DMS153 (cell line): ENCODE results near the gene PIGQ.
A peak's percentile ranks its signal among the peaks of the same experiment; 100 is the strongest.

Experiments
- DNase-seq: peaks from one replicate; lab custom pipeline; 2025; lab: John Stamatoyannopoulos, UW

The PIGQ gene

GRCh38 chr16:555528-556473 lies 14.0 kb upstream of the PIGQ start:
- no peak for DNase-seq

- no peak for DNase-seq
Measured at GRCh38 chr16:556474-557173, 13.1 kb upstream of the PIGQ start.

DNA sequence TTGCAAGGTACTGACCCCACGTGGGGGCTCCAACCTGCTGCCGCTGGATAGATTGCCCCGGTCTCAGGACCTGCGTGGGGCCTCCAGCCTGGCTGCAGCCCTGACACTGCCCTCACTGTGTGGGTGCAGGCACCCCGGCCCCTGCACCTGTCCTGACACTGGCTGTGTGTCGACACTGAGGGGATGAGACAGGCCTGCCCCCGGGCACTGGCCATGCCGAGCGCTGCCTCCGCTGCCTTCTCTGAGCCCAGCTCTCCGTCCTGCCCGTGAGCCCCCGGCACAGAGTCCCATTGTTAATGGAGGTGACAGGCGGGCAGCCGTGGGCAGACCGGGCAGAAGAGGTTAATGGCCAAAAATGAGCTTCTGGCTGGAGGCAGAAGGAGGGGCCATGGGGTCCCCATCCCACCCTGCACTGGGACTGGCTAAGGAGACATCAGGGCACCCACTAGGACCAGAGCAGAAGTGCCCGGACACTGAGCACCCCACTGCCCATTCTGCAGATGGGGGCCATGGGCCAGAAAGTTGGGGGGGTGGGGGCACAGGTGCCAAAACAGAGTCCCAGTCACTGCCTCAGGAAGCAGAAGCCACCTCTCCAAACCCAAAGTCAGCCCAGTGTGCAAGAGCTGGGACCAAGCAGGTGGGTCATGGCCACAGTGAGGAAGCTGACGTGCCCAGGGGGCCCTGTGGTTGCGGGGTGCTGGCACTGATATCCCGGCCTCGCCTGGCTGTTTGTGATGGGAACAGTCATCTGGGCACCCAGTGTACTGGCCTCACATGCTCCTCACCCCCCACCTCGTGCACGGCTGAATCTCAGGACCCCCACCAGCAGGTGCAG lies 12.1 kb upstream of the PIGQ start:
- no peak for DNase-seq

DNA sequence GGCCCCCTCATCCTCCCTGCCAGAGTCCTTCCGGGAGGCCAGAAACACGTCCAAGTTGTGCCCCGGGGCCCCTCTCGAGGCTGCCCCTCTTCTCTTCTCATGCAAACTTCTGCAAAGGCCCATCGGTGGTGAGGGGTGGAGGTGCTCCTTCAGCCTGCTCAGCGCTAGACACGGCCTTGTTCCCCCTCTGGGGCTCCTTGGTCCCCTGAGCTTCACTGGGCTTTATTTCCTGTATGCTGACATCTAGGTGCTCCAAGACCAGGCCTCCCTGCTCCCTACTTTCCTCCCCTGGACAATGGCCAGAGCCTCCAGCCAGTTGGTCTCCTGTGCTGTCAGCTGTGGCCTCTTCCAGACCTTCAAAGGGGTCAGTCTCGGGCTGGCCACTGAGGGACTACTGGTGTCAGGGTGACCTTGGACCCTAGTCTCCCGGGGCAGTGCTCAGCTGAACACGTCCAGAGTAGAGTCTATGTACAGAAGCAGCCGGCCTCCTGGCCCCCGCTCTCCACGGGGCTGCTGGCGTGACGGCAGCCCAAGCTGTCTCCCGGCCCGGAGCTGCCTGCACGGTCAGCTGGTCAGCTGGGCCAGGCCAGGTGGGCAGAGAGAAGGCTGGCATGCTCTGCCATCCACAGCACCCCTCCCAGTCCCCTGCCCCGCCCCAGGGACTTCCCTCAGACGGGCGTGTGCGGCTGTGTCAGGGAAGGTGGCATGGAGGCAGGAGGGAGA lies 11.3 kb upstream of the PIGQ start:
- no peak for DNase-seq

- DNase-seq, result no peak
Measured at GRCh38 chr16:559021-559380, 10.8 kb upstream of the PIGQ start.

- DNase-seq, result no peak
Measured at GRCh38 chr16:559411-560203, 10.2 kb upstream of the PIGQ start.

DNA sequence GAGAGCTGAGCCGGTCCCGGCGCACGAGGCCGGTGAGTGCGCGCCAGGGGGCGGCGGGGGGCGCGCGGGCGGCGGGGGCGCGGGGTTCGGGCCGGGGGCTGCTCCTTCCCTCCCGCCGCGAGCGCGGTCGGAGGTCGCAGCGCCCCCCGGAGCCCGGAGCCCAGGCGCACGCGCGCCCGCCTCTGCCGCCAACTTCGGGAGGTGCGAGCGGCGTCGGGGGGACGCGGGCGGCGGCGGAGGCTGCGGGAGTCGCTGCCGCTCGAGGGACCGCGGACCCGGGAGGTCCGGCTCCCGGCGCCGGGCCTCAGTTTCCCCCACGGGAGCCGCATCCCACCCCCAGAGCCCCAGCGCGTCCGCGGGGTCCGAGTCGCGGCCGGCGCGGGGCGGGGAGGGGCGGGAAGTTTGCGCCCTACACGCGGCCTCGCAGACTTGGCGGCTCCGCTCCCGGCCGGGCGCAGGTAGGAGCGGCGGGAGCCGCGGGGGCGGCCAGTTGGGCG lies 9.5 kb upstream of the PIGQ start, which contains the start of gene PRR35:
Gene PRR35 (plus strand): TSS at position 191 of the 497 bp plus-strand sequence. CDS start 2,901 bp downstream, outside the sequence.
- no peak for DNase-seq

DNA sequence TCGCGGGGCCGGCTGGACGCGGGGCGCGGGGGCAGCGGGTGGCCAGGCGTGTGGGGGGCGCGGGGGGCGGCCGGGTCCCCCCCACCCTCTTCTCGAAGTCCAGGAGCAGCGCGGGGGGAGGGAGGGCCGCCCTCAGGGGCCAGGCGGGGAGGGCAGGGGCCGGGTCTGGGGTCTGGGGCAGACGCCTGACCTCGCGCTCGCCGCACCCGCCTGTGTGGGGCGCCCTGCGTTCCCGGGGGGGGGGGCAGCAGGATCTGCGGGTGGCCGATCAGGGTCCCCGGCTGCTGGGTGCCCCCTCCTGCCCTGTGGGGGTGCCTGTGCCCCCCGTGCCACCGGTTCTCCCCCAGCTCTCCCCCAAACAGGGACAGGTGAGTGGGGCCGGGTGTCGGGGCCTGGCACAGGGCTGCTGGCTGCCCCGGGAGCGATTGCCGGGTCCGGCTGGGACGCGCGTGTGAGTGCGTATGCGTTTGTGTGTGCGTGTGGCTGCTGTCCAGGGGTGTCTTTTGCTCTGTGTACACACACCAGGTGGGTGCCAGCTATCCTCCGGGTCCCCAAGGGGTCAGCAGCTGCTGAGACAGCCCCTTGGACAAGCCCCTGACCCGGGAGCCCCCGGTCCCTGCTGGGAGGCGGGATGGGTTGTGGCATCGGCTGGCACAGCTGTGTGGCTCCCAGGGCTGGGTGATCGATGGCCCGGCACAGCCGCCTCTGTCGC lies 8.9 kb upstream of the PIGQ start:
- DNase-seq, result no peak

- DNase-seq, result no peak
Measured at GRCh38 chr16:561413-561794, 8.4 kb upstream of the PIGQ start.

DNA sequence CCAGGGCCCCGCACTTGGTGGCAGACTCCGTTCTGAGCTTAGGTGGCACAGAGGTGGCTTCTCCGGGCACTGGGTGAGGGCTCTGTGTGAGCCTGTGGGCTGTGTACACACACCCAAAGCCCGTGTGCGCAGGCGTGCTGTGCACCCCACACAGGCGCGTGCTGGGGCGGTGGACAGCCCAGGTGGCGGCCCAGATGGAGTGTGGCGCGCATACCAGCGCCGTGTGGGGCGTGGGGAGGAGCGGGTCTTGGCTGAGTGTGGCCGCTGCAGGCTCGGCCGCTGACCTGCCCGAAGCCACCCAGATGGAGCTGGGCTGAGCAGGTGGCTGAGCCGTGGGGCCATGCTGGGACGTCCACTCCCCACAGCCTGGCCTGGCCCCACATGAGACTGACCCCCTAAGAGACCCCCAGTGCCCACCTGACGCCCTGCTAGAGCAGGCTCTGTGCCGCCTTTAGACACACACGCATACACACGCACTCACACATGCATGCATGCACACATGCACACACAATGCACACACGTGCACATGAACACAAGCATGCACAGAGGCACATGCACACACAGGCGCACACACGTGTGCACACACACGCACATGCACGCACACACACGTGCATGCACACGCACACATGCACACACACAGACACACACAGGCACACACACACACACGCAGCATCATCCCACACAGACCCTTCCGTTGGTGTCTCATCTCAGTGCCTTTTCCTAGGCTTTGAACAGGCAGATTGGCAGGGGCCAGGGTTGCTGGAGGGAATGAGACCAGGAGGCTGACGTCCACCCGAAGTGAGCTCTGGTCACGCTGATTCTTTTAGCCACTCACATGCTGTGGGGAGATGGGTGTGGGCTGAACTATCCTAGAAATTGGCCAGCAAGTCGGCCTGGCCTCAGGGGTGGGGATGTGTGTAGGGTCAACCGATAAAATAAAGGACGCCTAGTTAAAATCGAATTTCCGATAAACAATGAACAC lies 7.5 kb upstream of the PIGQ start:
- no peak for DNase-seq

- DNase-seq, result no peak
Measured at GRCh38 chr16:563072-563644, 6.6 kb upstream of the PIGQ start.

DNA sequence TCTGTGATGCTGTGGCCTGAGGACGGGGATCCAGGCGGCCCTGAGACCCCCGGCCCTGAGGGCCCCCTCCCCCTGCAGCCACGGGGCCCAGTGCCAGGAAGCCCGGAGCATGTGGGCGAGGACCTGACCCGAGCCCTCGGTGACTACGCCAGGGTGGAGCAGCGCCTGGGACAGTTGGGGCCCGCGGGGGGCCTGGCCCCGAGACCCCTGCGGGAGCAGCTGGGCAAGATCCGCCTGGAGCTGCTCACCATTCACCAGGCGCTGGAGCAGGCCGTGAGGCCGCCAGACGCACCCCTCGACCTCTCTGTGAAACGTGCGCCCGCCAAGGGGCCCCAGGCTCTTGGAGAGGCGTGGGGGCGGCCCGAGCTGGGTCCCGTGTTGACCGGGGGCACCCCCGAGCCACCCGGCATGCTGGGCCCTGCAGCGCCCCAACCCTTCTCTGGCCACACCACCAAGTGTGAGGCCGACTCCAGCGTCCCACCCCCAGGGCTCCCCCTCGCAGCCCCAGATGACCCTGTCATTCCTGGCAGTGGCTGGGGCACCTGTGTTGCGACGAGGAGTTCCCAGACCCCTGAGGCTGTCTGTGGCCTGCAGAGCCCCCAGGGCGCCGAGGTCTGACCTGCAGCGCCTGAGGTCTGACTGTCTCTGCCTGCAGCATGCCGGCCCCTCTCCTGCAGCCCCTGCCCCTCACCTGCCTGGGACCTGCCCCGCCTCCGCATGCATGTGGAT lies 4.9 kb upstream of the PIGQ start:
- no peak for DNase-seq

DNA sequence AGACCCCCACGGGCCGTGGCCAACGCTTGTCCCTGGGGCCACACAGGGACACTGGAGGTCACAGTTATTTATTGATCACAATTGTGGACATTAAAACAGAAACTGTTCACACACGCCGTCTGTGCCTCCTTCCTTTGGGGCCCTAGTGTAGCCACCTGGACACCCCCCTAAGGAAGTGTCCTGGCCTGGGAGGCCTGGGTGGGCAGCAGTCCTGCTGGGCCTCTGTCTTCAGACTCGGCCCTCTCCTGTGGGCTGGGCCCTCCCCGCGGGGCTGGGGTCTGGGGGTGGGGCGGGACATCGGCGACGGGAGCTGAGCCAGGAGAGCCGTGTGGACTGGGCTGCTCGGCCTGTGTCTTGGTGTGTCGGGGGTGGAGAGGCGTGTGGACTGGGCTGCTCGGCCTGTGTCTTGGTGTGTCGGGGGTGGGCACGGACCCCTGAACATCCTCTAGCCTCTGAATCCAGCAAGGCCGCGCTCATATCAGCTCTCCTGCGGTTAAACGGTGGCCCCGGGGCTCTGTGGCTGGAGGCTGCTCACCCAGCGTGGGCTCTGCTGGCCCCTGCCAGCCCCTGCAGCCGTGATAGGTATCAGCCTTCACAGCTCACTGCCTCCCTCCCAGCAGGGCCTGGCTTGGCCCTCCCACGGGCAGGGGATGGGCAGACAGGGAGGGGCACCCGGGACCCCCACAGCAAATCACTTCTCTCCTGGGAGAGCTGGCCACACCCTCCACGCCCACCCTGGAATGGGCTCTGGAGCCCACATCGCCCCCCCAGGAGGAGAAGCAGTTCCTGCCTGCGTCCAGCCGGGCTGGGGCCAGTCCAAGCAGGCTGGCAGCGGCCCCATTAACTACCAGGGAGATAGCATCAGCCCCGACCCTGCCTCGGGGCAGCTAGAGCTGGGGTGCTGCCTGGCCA lies 4.1 kb upstream of the PIGQ start:
- DNase-seq, result no peak

DNA sequence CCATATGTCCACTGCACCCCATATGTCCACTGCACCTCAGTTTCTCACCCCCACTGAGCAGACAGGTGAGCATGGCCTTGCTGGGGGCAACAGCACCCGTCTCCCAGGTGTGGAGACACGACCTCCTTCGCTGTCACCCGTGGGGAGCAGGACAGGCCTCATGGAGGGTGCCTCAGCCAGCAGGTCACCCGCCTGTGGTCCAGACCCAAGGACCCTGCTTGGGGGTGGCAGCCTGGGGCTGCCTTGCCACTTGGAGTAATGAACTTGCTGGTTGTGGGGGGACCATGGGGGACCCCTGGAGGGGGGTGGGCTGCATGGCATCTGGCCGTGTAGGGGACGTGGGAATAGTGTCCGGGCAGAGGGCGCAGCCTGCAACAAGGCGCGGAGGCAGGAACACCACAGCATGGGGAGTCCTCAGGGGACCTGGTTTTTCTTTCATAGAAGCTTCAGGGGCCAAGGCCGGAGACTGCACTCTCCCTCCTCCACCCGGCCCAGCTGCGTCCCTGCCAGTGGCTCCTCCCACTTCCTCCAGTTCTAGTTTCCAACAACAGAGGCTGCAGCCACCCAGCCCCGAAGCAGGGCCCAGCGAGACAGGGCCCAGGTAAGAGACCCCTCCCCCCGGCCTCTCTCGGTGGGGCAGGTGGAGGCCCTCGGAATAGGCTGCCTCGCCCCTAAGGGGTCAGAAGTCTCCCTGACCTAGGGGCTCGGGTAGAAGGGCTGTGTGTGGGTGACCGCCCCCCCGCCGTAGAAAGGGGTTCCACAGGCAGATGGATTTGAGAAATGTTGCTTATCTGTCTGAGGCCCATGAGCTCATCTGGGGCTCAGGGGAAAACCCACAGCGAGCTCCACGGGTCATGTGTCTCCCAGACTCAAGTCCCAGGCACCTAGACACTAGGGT lies 3.0 kb upstream of the PIGQ start, which contains the start of gene NHLRC4:
Gene NHLRC4 (plus strand): TSS at position 531 of the 898 bp plus-strand sequence. CDS start 1,043 bp downstream, outside the sequence.
- DNase-seq, result peak; percentile 41
